ENCODE measurements around the gene PCDHB2. TPM values are rescaled to one million over a fixed set of nuclear protein-coding genes. Genes with fewer than 3 reads are reported as not detected.
"Not testable (repeated sequence)": the region's sequence is repeated elsewhere in the genome, so short reads cannot be mapped to it uniquely, and the experiment has no call there.

PCDHB2 gene
- total and polyA plus RNA-seq, 2 of the 4 experiments (the other 2 are of a cell fraction): 0.36 to 0.46 TPM

GRCh38 chr5:141096181-141096580 is 1.8 kb downstream of the PCDHB2 start:
- H2BK20ac ChIP-seq (ENCODE audit: low read depth, low read length); H4K5ac ChIP-seq (ENCODE audit: low read depth, low read length); H2BK5ac ChIP-seq (ENCODE audit: low read depth, low read length, poor library complexity, severe bottlenecking); H3K27ac ChIP-seq (ENCODE audit: insufficient read depth, low read length); H2BK120ac ChIP-seq (ENCODE audit: low read depth, low read length); H2AK9ac ChIP-seq (replicated peaks; ENCODE audit: low read depth, low read length, poor library complexity); intact Hi-C loops (cut with micrococcal nuclease); H3K4ac ChIP-seq (ENCODE audit: low read depth, low read length); H3K4me2 ChIP-seq (ENCODE audit: low read depth, low read length); H3K36me3 ChIP-seq (ENCODE audit: control insufficient read depth, insufficient read depth, low read length); H3K9ac ChIP-seq (ENCODE audit: low read depth, low read length); H3K14ac ChIP-seq (replicated peaks; ENCODE audit: low read depth, low read length); POLR2A ChIA-PET (ENCODE audit: unreplicated experiment); DNase-seq; H3K18ac ChIP-seq (ENCODE audit: low read depth, low read length); BruUV-seq (replicated peaks); H3K56ac ChIP-seq (ENCODE audit: extremely low read depth, insufficient read depth, low read length); H4K91ac ChIP-seq (ENCODE audit: insufficient read depth, low read depth, low read length); H3K23ac ChIP-seq (ENCODE audit: low read depth, low read length); in situ Hi-C loops (cut with MboI; ENCODE audit: low sequenced_read_pairs); H3K27me3 ChIP-seq (ENCODE audit: control insufficient read depth, insufficient read depth, low read length); H3K9me1 ChIP-seq (ENCODE audit: insufficient read depth, low read length); H3K79me1 ChIP-seq (ENCODE audit: low read depth in 1 of 2, low read length in 2 of 2); H2AFZ ChIP-seq (replicated peaks; ENCODE audit: low read length, poor library complexity); dilution Hi-C loops (cut with HindIII; ENCODE audit: low sequenced_read_pairs, unreplicated experiment); ATAC-seq (ENCODE audit: low read depth); H2BK15ac ChIP-seq (ENCODE audit: low read depth, low read length); H4K20me1 ChIP-seq (ENCODE audit: insufficient read depth, low read length); H3K4me3 ChIP-seq (ENCODE audit: insufficient read depth, low read depth, low read length); CTCF ChIA-PET; H3K4me1 ChIP-seq (ENCODE audit: control insufficient read depth, insufficient read depth, low read length); H2AK5ac ChIP-seq (ENCODE audit: low read depth, low read length); H4K8ac ChIP-seq (ENCODE audit: low read depth in 2 of 2, low read length in 2 of 2): not testable (repeated sequence)
- H3K9me3 ChIP-seq (ENCODE audit: control insufficient read depth, insufficient read depth, low read length): peaks cover 14% of the 10 kb centered on the region
- WGBS, 2 experiments (ENCODE audit: extremely low coverage in 2 of 2, insufficient read length in 1 of 2): no CpG with 5 or more reads among the region's 46 CpGs

- H3K18ac ChIP-seq (ENCODE audit: low read depth, low read length); H2BK120ac ChIP-seq (ENCODE audit: low read depth, low read length); H3K9ac ChIP-seq (ENCODE audit: low read depth, low read length); H3K79me1 ChIP-seq (ENCODE audit: low read depth in 1 of 2, low read length in 2 of 2); H3K4me3 ChIP-seq (ENCODE audit: insufficient read depth, low read depth, low read length); BruUV-seq (replicated peaks); H3K4me2 ChIP-seq (ENCODE audit: low read depth, low read length); H3K56ac ChIP-seq (ENCODE audit: extremely low read depth, insufficient read depth, low read length); H3K4ac ChIP-seq (ENCODE audit: low read depth, low read length); H3K27me3 ChIP-seq (ENCODE audit: control insufficient read depth, insufficient read depth, low read length); H3K23ac ChIP-seq (ENCODE audit: low read depth, low read length); H2BK15ac ChIP-seq (ENCODE audit: low read depth, low read length); H4K91ac ChIP-seq (ENCODE audit: insufficient read depth, low read depth, low read length); H2AK9ac ChIP-seq (replicated peaks; ENCODE audit: low read depth, low read length, poor library complexity); H3K9me1 ChIP-seq (ENCODE audit: insufficient read depth, low read length); ATAC-seq (ENCODE audit: low read depth); H4K8ac ChIP-seq (ENCODE audit: low read depth in 2 of 2, low read length in 2 of 2); POLR2A ChIA-PET (ENCODE audit: unreplicated experiment); dilution Hi-C loops (cut with HindIII; ENCODE audit: low sequenced_read_pairs, unreplicated experiment); H3K4me1 ChIP-seq (ENCODE audit: control insufficient read depth, insufficient read depth, low read length); in situ Hi-C loops (cut with MboI; ENCODE audit: low sequenced_read_pairs); intact Hi-C loops (cut with micrococcal nuclease); H4K20me1 ChIP-seq (ENCODE audit: insufficient read depth, low read length); H2AK5ac ChIP-seq (ENCODE audit: low read depth, low read length); H2BK20ac ChIP-seq (ENCODE audit: low read depth, low read length); H3K14ac ChIP-seq (replicated peaks; ENCODE audit: low read depth, low read length); H4K5ac ChIP-seq (ENCODE audit: low read depth, low read length); H3K36me3 ChIP-seq (ENCODE audit: control insufficient read depth, insufficient read depth, low read length); H2AFZ ChIP-seq (replicated peaks; ENCODE audit: low read length, poor library complexity); H3K27ac ChIP-seq (ENCODE audit: insufficient read depth, low read length); H2BK5ac ChIP-seq (ENCODE audit: low read depth, low read length, poor library complexity, severe bottlenecking); DNase-seq; CTCF ChIA-PET: not testable (repeated sequence)
- WGBS, 2 experiments (ENCODE audit: extremely low coverage in 2 of 2, insufficient read length in 1 of 2): 56% methylated on average over 10 of the region's 38 CpGs; no CpG with 5 or more reads in 1 of the 2 experiments
- H3K9me3 ChIP-seq (ENCODE audit: control insufficient read depth, insufficient read depth, low read length): peaks cover 17% of the 10 kb centered on the region
These were observed 2.2 kb downstream of the PCDHB2 start for GRCh38 chr5:141096586-141096985.

Data from IMR-90 (cell line).